NK-92 treated with Interleukin-12 subunit alpha and Interleukin-12 subunit beta, amount 100 ng/mL, for 24 hours (cell line): ENCODE measurements around the gene ZNF143.

Experiments
- DNase-seq: peaks from one replicate; lab custom pipeline; 2025; lab: John Stamatoyannopoulos, UW

ZNF143 gene

GRCh38 chr11:9575260-9576240 lies 114.7 kb downstream of the ZNF143 start:
- DNase-seq, result peak; percentile 25

GRCh38 chr11:9576701-9577381 lies 116.0 kb downstream of the ZNF143 start:
- no peak for DNase-seq

GRCh38 chr11:9577556-9577955 lies 116.7 kb downstream of the ZNF143 start:
- no peak for DNase-seq
